HG03575 (cell line): ENCODE results near the gene FGF11.

ENCODE experiments used
- ATAC-seq: cut with Tn5 transposase; IDR thresholded peaks from one replicate; pipeline ENCODE4 v1.9.1; 2021; ENCODE audit not compliant: unreplicated experiment, insufficient number of reproducible peaks, low FRiP score; ENCODE audit errors: extremely low read depth

Gene FGF11

GRCh38 chr17:7484919-7485377, 45.6 kb downstream of the FGF11 start:
- no peak for ATAC-seq

GRCh38 chr17:7486181-7486580, 46.9 kb downstream of the FGF11 start:
- ATAC-seq = no peak

GRCh38 chr17:7490144-7490543, 50.8 kb downstream of the FGF11 start:
- ATAC-seq = no peak

GRCh38 chr17:7491583-7491982, 52.3 kb downstream of the FGF11 start:
- no peak for ATAC-seq

DNA sequence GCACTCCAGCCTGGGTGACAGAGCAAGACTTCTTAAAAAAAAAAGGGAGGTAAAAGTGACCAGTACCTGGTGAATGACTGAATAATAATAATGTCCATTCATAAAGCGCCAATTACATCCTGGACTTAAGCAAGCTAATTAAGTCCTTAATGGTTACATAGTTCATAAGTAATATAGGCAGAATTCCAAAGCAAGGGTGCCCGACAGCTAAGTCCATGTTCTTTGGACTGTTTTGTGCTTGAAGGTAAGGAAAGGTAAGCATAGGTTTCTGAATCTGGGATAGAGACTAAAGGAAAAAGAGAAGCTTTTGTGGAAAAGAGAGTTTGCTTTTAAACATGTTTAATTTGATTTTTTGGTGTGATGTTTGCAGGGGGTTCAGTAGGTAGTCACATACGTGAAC, 54.6 kb downstream of the FGF11 start:
- ATAC-seq = no peak
